Parathyroid adenoma (tissue), 2 donors: ENCODE measurements around the gene TGFBR3L.

Experiments used
- H2AFZ ChIP-seq: fragments of 300-600 bp; sonication (generic); one replicate; pipeline ENCODE4 v1.7.0; 2017; ENCODE audit warnings: antibody characterized with exemption, mild to moderate bottlenecking
- H3K27ac ChIP-seq: fragments of 300-600 bp; sonication (generic); one replicate; pipeline ENCODE4 v1.7.0; 2017
- H3K27me3 ChIP-seq: fragments of 300-600 bp; sonication (generic); one replicate; pipeline ENCODE4 v1.7.0; 2017; ENCODE audit warnings: low read length; ENCODE audit not compliant: control insufficient read depth, insufficient read depth
- H3K36me3 ChIP-seq: fragments of 300-600 bp; sonication (generic); one replicate; pipeline ENCODE4 v1.7.0; 2017; ENCODE audit warnings: low read length; ENCODE audit not compliant: control insufficient read depth, insufficient read depth
- H3K4me1 ChIP-seq: fragments of 300-600 bp; sonication (generic); one replicate; pipeline ENCODE4 v1.7.0; 2017; ENCODE audit warnings: control low read depth
- H3K4me2 ChIP-seq: fragments of 300-600 bp; sonication (generic); one replicate; pipeline ENCODE4 v1.7.0; 2017; ENCODE audit warnings: low read length
- H3K4me3 ChIP-seq: fragments of 300-600 bp; sonication (generic); one replicate; pipeline ENCODE4 v1.7.0; 2017; ENCODE audit warnings: low read depth, low read length
- H3K79me2 ChIP-seq: fragments of 300-600 bp; sonication (generic); one replicate; pipeline ENCODE4 v1.7.0; 2017; ENCODE audit warnings: control low read depth
- H3K9ac ChIP-seq: fragments of 300-600 bp; sonication (generic); one replicate; pipeline ENCODE4 v1.7.0; 2017; ENCODE audit warnings: mild to moderate bottlenecking
- H3K9me3 ChIP-seq: fragments of 300-600 bp; sonication (generic); one replicate; pipeline ENCODE4 v1.7.0; 2017; ENCODE audit warnings: low read length; ENCODE audit not compliant: control insufficient read depth
- TF ChIP-seq, protein P1 (sequence below): fragments of 300-600 bp; sonication (generic); IDR thresholded peaks from one replicate; pipeline ENCODE4 v1.7.0; 2017; ENCODE audit warnings: antibody characterized with exemption, mild to moderate bottlenecking
- donor health status: primary hyperparathyroidism.

TGFBR3L gene

DNA sequence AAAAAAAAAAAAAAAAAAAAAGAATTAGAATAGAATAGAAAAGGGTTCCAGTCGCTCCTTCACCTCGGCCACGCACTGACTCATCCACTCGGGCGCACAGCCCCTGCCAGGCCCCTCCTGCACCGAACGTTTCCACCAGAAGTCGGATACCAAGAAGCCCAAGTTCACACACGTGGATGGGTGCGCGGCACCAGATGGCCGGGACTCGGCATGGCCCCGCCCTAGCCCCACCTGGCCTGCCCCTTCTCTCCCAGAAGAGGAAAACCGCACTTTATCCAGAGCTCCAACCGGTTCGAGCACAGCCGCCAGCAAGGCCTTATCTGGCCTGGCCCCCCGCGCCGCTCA lies 46.3 kb upstream of the TGFBR3L start:
- Histone ChIP-seq H3K79me2 (no peaks in the 10 kb centered on the region), H3K36me3 (no peaks in the 10 kb centered on the region), H3K27me3 (no peaks in the 10 kb centered on the region), H3K4me3 (peak overlapping the region; percentile 63), H3K27ac (no peak overlapping the region), H3K9me3 (no peaks in the 10 kb centered on the region), H3K9ac (no peak overlapping the region), H3K4me2 (peak overlapping the region; percentile 96), H2AFZ (no peak overlapping the region), H3K4me1 (peaks cover 8% of the 10 kb centered on the region)
- TF ChIP-seq, protein P1, sequence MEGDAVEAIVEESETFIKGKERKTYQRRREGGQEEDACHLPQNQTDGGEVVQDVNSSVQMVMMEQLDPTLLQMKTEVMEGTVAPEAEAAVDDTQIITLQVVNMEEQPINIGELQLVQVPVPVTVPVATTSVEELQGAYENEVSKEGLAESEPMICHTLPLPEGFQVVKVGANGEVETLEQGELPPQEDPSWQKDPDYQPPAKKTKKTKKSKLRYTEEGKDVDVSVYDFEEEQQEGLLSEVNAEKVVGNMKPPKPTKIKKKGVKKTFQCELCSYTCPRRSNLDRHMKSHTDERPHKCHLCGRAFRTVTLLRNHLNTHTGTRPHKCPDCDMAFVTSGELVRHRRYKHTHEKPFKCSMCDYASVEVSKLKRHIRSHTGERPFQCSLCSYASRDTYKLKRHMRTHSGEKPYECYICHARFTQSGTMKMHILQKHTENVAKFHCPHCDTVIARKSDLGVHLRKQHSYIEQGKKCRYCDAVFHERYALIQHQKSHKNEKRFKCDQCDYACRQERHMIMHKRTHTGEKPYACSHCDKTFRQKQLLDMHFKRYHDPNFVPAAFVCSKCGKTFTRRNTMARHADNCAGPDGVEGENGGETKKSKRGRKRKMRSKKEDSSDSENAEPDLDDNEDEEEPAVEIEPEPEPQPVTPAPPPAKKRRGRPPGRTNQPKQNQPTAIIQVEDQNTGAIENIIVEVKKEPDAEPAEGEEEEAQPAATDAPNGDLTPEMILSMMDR: no peak

DNA sequence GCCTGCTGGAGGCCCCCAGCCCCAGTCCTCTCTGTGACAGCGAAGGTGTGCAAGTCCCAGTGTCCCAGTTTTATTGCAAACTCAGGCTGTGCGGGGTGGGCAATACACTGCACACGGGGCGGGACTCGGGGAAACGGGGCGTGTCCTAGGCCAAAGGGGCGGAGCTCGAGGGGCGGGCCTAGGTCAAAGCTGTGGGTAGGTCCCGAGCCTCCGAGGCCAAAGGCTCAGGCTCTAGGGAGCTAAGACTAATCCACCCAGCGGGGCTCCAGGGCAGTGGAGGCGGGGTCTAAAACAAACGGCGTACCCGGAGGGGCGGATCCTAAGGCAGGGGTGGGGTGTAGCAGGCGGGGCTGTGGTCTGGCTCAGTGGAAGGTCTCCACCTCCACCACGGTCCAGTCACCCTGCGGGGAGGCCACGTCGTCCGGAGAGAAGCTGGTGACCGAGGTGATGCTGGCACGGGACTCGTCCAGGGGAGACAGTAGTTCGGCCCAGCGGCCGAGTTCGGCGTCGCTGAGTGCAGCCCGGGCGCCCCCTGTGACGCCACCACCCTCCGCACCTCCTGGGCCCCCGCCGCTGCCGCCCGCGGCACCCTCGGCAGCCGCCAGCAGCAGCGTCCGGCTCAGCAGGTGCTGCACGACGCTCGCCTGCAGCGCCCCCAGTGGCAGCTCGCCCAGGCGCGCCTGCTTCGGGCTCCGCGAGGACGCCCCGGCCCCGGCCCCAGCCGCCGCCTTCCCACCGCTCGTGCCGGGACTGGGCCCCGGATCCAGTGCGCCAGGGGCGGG lies 45.8 kb upstream of the TGFBR3L start:
- Histone ChIP-seq H3K79me2 (no peaks in the 10 kb centered on the region), H3K36me3 (no peaks in the 10 kb centered on the region), H3K4me2 (peak overlapping the region; percentile 96), H3K27me3 (no peaks in the 10 kb centered on the region), H3K27ac (peak overlapping the region; percentile 67), H3K9me3 (no peaks in the 10 kb centered on the region), H3K4me1 (peaks cover 8% of the 10 kb centered on the region), H3K4me3 (peak overlapping the region; percentile 63), H3K9ac (no peak overlapping the region), H2AFZ (peak overlapping the region; percentile 81)
- TF ChIP-seq, protein P1: peak; percentile 75

DNA sequence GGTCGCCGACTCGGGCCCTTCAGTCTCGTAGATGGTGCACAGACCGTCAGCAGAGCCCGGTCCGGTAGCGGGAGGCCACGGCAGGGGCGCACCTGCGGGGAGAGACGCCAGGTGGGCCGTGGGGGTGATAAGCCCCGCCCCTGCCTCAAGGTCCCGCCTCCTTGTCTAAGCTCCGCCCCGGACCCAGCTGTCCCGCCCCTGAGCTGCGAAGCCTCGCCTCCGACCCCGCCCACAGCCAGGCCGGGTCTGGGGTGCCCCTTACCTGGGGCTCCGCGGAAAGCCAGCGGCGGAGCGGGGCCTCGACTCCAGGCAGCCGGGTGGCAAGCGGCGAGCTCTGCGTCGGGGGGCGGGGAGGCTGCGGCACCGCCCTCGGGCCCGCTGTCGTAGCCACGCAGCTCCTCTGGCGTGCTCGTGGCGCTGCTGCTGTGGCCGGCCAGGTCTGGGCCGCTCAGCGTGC lies 45.1 kb upstream of the TGFBR3L start:
- Histone ChIP-seq H3K4me1 (peaks cover 8% of the 10 kb centered on the region), H3K9me3 (no peaks in the 10 kb centered on the region), H2AFZ (peak overlapping the region; percentile 81), H3K27me3 (no peaks in the 10 kb centered on the region), H3K36me3 (no peaks in the 10 kb centered on the region), H3K4me3 (peak overlapping the region; percentile 55), H3K79me2 (no peaks in the 10 kb centered on the region), H3K4me2 (peak overlapping the region; percentile 96), H3K9ac (no peak overlapping the region), H3K27ac (peak overlapping the region; percentile 67)
- TF ChIP-seq, protein P1: no peak

DNA sequence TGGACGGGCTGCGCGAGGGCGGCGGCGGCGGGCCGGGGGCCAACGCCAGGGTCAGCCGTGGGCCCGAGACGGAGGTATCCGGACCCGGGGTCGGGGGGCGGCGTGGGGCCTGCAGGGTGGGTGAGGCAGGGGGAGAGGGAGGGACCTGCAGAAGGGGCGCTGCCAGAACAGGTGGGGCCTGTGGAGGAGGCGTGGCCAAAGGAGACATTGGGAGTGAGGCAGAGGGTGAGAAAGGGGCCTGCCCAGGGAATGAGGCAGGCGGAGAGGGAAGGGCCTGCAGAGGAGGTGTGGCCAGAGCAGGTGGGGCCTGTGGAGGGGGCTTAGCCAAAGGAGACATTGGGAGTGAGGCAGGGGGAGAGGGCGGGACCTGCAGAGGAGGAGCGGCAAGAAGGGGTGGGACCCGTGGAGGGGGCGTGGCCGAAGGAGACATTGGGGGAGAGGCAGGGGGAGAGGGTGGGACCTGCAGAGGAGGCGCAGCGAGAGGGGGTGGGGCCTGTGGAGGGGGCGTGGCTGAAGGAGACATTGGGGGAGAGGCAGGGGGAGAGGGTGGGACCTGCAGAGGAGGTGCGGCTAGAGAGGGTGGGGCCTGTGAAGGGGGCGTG lies 44.6 kb upstream of the TGFBR3L start:
- Histone ChIP-seq H3K79me2 (no peaks in the 10 kb centered on the region), H3K4me1 (peaks cover 10% of the 10 kb centered on the region), H2AFZ (peak overlapping the region; percentile 81), H3K36me3 (no peaks in the 10 kb centered on the region), H3K27me3 (no peaks in the 10 kb centered on the region), H3K9me3 (no peaks in the 10 kb centered on the region), H3K9ac (no peak overlapping the region), H3K4me2 (peak overlapping the region; percentile 96), H3K27ac (peak overlapping the region; percentile 67), H3K4me3 (peak overlapping the region; percentile 55)
- TF ChIP-seq, protein P1: no peak
